SU-DHL-6 (cell line): Measurements from ENCODE around the gene UMAD1.

Source experiments
- CTCF ChIP-seq: fragments of 200-600 bp; sonication (generic); IDR thresholded peaks from one replicate; pipeline ENCODE4 v1.5.1; 2017; ENCODE audit warnings: antibody characterized with exemption, mild to moderate bottlenecking, low read length, moderate library complexity; ENCODE audit not compliant: insufficient read depth, poor library complexity, severe bottlenecking
- EZH2phosphoT487 ChIP-seq: fragments of 200-600 bp; sonication (generic), shearing (Covaris generic); conservative IDR thresholded peaks from 2 replicates; pipeline ENCODE4 v1.6.1; 2018; ENCODE audit warnings: mild to moderate bottlenecking, antibody characterized with exemption, low read length, moderate library complexity, mixed read lengths

GRCh38 chr7:7665031-7665430 lies 24.5 kb downstream of the UMAD1 start:
- TF ChIP-seq CTCF (no peak), EZH2phosphoT487 (no peak)
